T follicular helper cell (primary cell): ENCODE measurements around the gene HPX.
"Not testable (repeated sequence)": the region's sequence is repeated elsewhere in the genome, so short reads cannot be mapped to it uniquely, and the experiment has no call there.

Source experiments
- DNase-seq: peaks from one replicate; pipeline ENCODE4 v3.0.0-alpha.2; 2020; ENCODE audit warnings: low read depth

The HPX gene

GRCh38 chr11:6417907-6418556 lies 22.8 kb downstream of the HPX start:
- DNase-seq: no peak

GRCh38 chr11:6415797-6416196 lies 25.0 kb downstream of the HPX start:
- no peak for DNase-seq

DNA sequence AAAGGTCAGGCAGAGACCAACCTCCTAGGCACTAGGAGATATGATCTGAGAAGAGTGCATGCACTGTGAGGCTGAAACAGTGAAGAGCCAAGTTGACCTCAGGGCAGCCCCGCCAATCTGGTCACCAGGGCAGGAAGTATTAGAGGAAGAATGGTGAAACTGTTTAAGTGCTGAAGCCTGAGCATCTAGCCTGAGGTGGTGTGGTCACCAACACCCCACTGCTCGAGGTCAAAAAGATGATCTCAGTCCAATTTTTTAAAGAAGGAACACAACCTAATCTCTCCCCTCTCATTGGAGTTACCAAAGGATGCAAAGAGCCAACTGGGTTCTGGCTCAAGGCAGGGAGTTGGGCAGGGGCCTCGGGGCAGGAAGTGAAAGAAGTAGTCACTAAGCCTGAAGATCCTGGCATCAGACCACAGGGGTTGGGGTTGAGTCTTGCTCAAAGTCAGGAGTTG lies 25.9 kb downstream of the HPX start:
- DNase-seq: no peak

GRCh38 chr11:6413791-6414201 lies 27.0 kb downstream of the HPX start:
- DNase-seq: peak; percentile 72

- DNase-seq: no peak
These were observed 29.2 kb downstream of the HPX start for GRCh38 chr11:6411594-6412031.

DNA sequence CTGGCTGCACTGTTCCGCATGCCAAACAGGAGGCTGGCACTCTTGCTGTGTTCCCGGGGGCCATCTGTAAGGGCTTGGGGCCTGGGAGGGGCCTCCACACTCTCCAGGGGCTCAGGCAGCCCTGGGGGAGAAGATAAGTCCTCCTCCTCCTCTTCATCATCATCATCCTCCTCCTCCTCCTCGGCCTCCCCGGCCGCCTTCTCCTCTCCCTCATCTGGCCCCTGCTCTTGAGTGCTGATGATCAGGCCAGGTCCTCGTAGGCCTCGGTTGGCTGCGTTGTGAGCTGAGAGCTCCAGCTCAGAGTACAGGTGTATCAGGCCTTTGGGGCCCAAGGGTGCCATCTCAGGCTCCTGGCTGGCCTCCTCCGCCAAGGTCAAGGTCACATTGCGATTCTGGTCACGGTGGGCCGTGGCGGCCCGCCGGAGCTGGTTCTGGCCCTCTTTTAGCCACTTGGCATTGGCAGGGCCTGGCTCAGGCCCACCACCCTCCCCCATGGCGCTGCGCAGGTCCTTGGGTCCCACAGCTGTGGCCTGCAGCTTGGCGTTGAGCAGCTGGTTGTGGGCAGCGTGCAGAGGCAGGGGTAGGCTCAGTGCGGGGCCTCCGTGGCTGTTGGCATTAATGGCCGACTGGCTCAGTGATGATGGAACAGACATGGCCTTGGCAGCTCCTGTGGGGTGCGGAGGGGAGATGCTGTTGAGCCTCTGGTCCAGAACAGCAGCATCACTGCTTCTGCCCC lies 29.9 kb downstream of the HPX start:
- no peak for DNase-seq

DNA sequence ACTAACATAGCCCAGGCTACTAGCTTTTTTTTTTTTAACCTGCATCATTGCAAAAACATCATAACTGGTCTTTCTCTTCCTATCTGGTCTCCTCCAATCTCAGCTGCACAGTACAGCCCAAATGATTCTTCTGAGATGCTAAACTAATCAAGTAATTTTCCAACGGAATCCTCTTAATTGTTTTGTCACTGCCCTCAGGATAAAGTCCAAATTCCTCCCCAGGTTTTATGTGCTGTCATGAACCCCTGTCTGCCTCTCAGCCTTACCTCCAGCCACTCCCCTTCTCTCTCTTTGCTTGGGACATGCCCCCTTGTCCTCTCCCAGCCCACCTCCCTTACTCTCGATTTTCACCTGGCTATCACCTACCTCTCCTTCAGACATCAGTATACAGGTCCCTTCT lies 34.4 kb downstream of the HPX start:
- no peak for DNase-seq

DNA sequence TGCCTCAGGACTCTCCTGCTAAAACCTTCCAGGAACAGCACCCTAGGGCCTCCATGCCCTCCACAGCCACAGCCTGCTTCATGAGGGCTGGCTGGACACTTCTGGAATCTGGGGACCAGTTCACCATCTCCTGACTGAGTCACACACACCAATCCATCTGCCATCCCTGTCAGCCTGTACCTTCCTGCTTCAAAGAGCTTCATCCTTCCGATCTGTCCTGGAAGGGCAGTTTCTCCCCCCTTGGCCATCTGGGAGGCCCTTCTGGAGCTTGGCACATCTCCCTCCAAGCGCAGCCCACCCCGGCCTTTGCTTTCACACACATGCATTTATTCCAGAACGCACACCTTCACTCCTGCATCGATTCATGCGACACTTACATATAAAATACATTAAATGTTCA lies 34.9 kb downstream of the HPX start:
- DNase-seq: no peak

DNA sequence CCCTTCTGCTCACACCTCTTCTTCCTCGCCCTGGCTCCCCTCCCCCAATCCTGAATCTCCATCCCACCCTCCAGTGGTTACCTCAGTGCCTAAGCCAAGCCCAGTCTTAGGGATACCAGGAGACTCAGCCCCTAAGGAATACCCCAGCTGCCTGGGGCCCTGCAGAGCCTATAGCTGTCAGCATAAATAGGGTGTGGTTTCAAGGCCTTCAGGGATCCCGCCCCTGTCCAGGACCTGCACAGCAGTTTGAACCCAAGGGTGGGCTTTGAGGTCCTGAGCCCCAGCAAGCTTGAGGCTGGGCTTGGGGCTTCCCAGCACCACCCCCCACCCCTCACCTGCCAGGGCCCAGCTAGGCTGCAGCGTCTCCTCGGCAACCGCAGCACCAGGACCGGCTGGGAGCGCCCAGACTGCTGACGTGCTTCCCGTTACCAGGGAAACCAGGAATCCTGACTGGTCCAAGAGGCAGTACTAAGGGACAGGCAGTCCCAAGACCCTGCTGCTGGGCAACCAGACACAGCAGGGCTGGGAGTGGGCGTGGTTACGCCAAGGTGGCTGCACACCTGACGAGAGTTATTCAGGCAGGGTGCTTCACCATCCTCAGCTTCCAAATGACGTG lies 35.6 kb downstream of the HPX start:
- DNase-seq: no peak

GRCh38 chr11:6404342-6405051 lies 36.3 kb downstream of the HPX start:
- no peak for DNase-seq

DNA sequence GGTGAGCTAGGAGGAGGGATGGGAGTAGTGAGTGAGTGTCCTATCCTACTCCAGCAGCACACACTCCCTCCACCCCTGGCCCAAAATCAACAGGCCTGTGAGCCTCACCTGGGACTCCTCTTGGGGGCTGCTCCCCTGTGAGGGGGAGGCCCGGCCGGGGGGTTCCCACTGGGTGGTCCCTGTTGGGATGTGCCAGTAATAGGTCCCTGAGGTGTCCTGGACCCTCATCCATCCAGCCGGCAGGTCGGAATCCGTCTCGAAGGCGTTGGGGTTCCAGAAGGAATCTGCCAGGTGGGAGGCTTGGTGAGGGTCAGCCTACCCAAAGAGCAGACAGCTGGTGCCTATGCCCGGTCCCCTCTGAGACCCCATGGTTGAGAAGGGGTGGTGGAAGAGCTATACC lies 37.2 kb downstream of the HPX start:
- DNase-seq: no peak

DNA sequence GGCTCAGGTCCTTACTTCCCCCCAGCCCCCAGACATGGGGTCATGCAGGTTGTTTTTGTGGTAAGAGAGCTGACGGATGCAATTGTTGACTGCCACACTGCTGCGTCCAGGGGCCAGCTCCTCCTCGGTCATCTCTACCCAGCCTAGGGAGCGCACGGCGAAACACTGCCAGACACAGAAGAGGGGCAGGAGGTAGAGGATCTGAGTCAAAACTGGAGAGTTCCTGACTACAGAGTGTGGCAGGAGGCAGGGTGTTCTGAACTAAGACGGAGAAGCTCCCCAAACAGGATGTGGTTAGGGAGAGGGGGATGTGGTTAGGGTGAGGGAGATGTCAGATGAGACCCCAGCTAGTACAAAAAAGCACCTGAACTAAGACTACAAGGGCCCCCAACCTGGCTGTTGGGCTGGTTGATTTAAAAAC lies 38.2 kb downstream of the HPX start:
- DNase-seq: peak; percentile 82

DNA sequence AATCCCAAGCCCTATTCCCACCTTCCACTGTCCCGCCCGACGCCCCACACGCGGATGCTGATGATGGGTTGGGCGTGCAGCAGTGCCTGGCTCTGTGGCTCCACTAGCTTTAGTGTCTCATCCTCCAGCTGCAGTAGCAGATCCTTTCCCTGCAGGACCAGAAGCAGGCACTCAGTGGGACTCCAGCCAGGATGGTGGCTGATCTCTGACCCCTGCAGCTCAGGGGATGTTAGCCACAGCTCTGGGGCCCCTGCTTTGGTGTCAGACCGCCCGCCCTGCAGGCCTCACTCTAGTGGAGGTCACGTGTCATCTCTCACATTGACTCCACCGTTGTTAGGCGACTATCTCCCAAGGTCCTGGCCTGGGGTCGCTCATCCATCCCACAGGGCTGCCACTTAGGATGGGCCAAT lies 38.7 kb downstream of the HPX start:
- DNase-seq: no peak

- no peak for DNase-seq
These were observed 39.3 kb downstream of the HPX start for GRCh38 chr11:6401464-6401863.

- no peak for DNase-seq
These were observed 40.1 kb downstream of the HPX start for GRCh38 chr11:6400431-6401345.

DNA sequence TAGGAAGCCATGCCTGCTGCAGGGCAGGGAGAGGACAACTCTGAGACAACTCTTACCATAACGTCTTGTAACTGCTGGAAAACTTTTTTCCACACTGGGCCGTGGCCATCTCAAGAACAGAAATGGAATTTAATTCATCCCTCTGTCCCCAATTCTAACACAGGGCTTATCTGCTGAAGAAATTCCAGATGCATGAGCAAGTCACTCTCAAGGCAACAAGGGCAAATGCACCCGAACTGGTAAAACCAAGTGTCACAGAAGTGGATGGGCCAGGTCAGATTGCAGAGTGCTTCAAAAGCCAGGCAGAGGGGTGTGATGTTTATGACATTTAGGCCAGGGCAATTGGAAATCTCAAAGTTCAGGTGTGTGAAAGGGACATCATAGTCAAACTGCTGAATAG lies 43.2 kb downstream of the HPX start:
- no peak for DNase-seq

DNA sequence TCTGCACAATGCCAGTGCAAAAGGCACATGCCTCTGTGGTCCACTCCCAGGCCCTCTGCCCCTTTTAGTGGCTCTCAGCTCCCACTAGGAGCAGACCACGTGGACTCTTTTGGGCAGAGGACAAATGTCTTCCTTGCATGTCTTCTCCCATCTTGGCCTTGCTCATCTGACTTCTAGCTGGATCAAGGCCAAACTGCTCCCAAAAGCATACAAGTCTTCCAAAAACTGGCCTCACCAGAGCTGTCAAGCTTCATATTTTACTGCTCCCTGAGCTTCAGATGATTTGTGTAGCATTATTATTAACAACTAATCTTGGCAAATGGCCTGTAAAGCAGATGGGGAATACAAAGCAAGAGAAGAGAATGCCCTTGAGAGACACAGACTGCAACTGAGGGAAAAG lies 43.6 kb downstream of the HPX start:
- DNase-seq: no peak

GRCh38 chr11:6395470-6396060 lies 45.2 kb downstream of the HPX start:
- no peak for DNase-seq

GRCh38 chr11:6393989-6394670 lies 46.7 kb downstream of the HPX start:
- DNase-seq: no peak

DNA sequence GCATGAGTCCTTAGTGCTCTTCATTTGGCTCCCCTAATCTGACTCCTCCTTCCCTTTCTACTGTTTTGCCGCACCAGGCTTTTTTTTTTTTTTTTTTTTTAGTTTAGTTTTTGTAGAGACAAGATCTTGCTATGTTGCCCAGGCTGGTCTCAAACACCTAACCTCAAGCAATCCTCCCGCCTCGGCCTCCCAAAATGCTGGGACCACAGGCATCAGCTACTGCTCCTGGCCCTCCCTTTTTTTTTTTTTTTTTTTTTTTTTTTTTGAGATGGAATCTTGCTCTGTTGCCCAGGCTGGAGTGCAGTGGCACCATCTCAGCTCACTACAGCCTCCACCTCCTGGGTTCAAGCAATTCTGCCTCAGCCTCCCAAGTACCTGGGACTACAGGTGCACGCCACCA lies 48.5 kb downstream of the HPX start:
- DNase-seq: not testable (repeated sequence)
